NCI-H2107 (cell line): Measurements from ENCODE around the gene CYP4Z1.
"Not testable (repeated sequence)": the region's sequence is repeated elsewhere in the genome, so short reads cannot be mapped to it uniquely, and the experiment has no call there.

Experiments used
- DNase-seq: peaks from one replicate; lab custom pipeline; 2025; lab: John Stamatoyannopoulos, UW

CYP4Z1 gene

GRCh38 chr1:47128221-47128620 is 61.2 kb downstream of the CYP4Z1 start:
- DNase-seq, result no peak

- DNase-seq, result not testable (repeated sequence)
Measured at GRCh38 chr1:47128854-47129253, 61.8 kb downstream of the CYP4Z1 start.

GRCh38 chr1:47129489-47130230 is 62.6 kb downstream of the CYP4Z1 start:
- not testable (repeated sequence) for DNase-seq

DNA sequence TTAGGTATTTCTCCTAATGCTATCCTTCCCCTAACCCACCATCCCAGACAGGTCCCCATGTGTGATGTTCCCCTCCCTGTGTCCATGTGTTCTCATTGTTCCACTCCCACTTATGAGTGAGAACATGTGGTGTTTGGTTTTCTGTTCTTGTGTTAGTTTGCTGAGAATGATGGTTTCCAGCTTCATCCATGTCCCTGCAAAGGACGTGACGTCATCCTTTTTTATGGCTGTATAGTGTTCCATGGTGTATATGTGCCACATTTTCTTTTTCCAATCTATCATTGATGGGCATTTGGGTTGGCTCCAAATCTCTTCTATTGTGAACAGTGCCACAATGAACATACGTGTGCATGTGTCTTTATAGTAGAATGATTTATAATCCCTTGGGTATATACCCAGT is 65.6 kb downstream of the CYP4Z1 start:
- DNase-seq, result not testable (repeated sequence)

GRCh38 chr1:47137198-47137597 is 70.2 kb downstream of the CYP4Z1 start, which contains the start of gene CYP4A22:
Gene CYP4A22 (plus strand): TSS chr1:47137441. CDS start chr1:47137486, 45 bp downstream.
- no peak for DNase-seq

GRCh38 chr1:47137925-47138615 is 71.0 kb downstream of the CYP4Z1 start:
- DNase-seq, result no peak

- DNase-seq, result not testable (repeated sequence)
Measured at GRCh38 chr1:47140358-47140757, 73.3 kb downstream of the CYP4Z1 start.

DNA sequence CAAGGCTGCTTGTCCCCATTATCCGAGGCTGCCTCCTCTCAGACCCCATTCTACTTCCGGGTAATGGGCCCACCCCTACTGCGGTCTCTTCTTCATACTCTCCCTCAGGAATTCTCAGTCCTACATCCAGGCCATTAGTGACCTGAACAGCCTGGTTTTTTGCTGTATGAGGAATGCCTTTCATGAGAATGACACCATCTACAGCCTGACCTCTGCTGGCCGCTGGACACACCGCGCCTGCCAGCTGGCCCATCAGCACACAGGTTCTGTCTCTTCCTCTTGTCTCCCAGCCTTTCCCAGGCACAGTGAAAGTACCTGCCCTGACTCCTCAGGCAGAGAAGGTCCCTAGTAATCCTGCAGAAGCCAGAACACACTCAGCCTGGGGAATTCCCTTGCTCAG is 76.6 kb downstream of the CYP4Z1 start:
- DNase-seq, result not testable (repeated sequence)

DNA sequence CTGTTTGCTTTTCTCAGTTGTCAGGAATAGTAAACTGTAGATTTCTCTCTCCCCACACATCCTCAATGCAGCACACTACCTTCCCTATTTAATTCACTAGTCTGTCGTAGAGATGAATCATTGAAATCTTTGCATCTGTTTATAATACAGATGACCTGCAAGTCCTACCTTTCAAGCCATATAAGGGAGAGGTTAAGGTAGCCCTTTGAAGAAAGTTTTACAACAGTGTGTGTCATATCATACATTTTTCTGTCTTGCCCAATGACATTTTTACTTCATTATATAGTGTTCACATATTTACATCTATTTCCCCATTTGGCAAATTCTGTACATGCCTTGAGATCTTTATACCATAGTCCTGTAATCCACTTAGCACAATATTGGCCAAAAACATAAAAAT is 79.5 kb downstream of the CYP4Z1 start:
- DNase-seq, result not testable (repeated sequence)

DNA sequence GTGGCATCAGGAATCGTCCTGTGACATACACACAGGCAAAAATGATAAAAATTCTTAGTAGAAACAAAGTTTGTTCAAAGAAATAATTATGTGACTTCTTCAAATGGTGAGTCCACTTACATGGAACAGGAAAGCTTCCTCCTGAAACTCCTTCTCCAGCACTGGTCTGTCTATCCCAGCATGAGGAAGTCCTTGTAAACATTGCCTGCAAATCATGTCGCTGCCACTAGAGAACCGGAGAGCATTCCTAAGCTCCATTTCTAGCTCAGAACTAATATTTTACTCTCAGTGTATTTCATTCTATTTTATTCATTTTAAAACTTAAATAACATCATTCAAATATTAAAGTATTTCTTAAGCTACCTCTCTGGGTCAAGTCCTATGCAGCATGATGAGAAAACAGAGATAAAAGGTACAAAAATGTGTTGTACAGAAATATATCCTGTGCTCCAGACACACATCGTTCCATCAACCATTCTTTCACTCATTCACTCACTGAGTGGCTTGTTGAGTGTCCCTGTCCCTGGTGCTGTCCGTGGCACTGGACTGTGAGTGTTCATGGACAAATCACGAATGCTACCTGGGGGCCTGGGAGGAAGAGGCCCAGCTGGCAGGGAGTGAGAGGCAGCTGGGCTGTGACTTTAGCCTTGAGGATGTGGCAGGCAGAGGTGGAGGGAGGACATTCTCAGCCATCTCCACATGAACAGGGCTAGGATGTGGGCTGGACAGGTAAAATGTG is 80.2 kb downstream of the CYP4Z1 start:
- no peak for DNase-seq

DNA sequence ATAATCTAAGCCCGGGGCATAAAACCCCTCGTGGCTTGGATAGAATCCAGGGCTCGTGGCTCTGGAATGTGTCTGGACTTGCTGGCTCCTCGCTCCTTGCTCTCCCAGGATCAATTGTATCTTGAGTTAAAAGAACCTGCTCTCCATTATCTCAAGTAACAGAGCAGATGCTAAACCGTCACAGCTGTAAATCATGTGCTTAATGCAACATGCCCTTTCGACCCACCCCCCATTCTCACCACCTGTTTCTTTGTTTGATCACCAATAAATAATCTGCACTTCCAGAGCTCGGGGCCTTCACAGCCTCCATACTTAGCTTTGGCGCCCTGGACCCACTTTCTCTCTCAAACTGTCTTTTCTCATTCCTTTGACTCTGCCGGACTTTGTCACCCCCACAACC is 82.1 kb downstream of the CYP4Z1 start:
- not testable (repeated sequence) for DNase-seq

DNA sequence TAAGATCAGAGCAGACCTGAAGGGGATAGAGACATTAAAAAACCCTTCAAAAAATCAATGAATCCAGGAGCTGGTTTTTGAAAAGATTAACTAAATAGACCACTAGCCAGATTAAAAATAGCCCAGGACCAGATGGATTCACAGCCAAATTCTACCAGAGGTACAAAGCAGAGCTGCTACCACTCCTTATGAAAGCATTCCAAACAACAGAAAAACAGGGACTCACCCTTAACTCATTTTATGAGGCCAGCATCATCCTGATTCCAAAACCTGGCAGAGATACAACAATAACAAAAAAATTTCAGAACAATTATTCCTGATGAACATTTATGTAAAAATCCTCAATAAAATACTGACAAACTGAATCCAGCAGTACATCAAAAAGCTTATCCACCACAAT is 89.4 kb downstream of the CYP4Z1 start:
- DNase-seq, result not testable (repeated sequence)

DNA sequence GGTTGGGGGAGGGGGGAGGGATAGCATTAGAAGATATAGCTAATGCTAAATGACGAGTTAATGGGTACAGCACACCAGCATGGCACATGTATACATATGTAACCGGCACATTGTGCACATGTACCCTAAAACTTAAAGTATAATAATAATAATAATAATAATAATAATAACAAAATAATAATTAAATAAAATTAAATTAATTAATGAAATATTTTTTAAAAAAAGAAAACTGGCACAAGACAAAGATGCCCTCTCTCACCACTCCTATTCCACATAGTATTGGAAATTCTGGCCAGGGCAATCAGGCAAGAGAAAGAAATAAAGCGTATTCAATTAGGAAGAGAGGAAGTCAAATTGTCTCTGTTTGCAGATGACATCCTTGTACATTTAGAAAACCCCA is 90.9 kb downstream of the CYP4Z1 start:
- not testable (repeated sequence) for DNase-seq

GRCh38 chr1:47160716-47161115 is 93.7 kb downstream of the CYP4Z1 start:
- no peak for DNase-seq

DNA sequence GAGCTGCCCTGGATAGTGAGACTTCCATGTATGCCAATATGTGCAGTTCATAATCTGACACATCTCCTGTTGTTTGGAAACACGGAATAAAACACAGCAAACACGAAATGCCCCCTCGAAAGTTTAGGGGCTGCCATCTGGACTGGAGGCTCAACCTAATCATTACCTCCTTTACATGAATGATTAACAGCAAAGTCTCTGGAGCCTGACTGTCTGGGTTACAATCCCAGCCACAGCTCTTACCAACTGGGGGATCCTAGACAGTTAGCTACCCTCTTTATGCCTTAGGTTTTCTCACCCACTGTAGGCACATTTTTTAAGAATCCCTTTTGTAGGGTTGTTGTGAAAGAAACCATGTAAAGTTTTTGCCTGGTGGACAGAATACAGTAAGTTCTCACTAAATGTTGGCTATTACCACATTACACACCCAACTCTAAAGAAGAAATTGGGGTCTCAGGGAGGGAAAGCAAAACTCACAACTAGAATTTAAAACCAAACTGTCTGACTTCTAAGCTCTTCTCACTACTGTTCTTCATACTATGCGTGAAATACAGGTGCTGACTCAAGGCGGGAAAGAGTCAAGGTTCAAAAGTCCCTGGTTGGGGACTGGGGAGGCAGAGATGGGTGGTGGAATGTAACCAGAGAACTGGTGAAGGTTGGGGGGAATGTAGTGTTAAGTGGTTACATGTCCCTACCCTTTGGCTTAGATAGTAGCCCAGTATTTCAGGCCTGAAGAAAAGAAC is 94.4 kb downstream of the CYP4Z1 start:
- no peak for DNase-seq

GRCh38 chr1:47164552-47164951 is 97.5 kb downstream of the CYP4Z1 start:
- DNase-seq, result no peak
